HL-60 (cell line): Measurements from ENCODE around the gene MSTN.

Experiments
- DNase-seq, 2 experiments: peaks; one replicate each; pipeline ENCODE4 v3.0.0-alpha.2; 2010 to 2020; ENCODE audit warnings: low read depth in 1 of 2, low spot score in 1 of 2
- H3K27ac ChIP-seq: fragments of 250-450 bp; sonication (Bioruptor Pico); replicated peaks from 2 replicates; pipeline ENCODE4 v1.5.1; 2020; ENCODE audit warnings: mild to moderate bottlenecking, moderate library complexity
- H3K27me3 ChIP-seq: fragments of 250-450 bp; sonication (Bioruptor Pico); 2 replicates; pipeline ENCODE4 v1.5.1; 2021; ENCODE audit warnings: mild to moderate bottlenecking, moderate library complexity; ENCODE audit not compliant: insufficient read depth, poor library complexity, severe bottlenecking
- H3K4me3 ChIP-seq: replicated peaks from 2 replicates; pipeline ENCODE4 v1.5.1; 2011; ENCODE audit warnings: mild to moderate bottlenecking, control low read depth, low read length; ENCODE audit not compliant: insufficient read depth
- CTCF ChIP-seq: IDR thresholded peaks from one replicate; pipeline ENCODE4 v1.5.1; 2011; ENCODE audit warnings: low read length, control low read depth, inconsistent platforms; ENCODE audit not compliant: insufficient read depth
- GABPA ChIP-seq: IDR thresholded peaks from 2 replicates; pipeline ENCODE4 v1.6.1; 2012; ENCODE audit warnings: low read depth
- POLR2AphosphoS5 ChIP-seq: IDR thresholded peaks from 2 replicates; pipeline ENCODE4 v1.6.1; 2012; ENCODE audit warnings: low read depth
- REST ChIP-seq: IDR thresholded peaks from 2 replicates; pipeline ENCODE4 v1.6.1; 2012; ENCODE audit warnings: low read depth; ENCODE audit not compliant: insufficient replicate concordance
- SPI1 ChIP-seq: IDR thresholded peaks from 2 replicates; pipeline ENCODE4 v1.6.1; 2012; ENCODE audit warnings: low read depth, mild to moderate bottlenecking, borderline replicate concordance
- long read RNA-seq: library from polyadenylated mRNA; unstranded; transcript quantifications from one replicate; pipeline ENCODE4 v2.0.0, GENCODE V29; 2020

MSTN gene
- long read RNA-seq = 0 reads

GRCh38 chr2:190062601-190063000, at the start of gene MSTN:
TSS of gene MSTN (minus strand) at chr2:190062729. CDS start at chr2:190062596, 133 bp downstream.
- no peak within 1 kb of the TSS for H3K4me3 ChIP-seq
- no peak for DNase-seq
- peaks cover 2% of the 10 kb centered on the region for H3K27me3 ChIP-seq
- TF ChIP-seq REST = no peak
- TF ChIP-seq CTCF = no peak
- TF ChIP-seq SPI1 = no peak
- no peak for TF ChIP-seq POLR2AphosphoS5
- H3K27ac ChIP-seq = no peak within 1 kb of the TSS

- H3K27me3 ChIP-seq = peaks cover 2% of the 10 kb centered on the region
- no peak overlapping the region for H3K4me3 ChIP-seq
- no peak for TF ChIP-seq SPI1
- TF ChIP-seq POLR2AphosphoS5 = no peak
- no peak for TF ChIP-seq GABPA
- TF ChIP-seq CTCF = no peak
- TF ChIP-seq REST = no peak
- no peak for DNase-seq
- no peak overlapping the region for H3K27ac ChIP-seq
Observed at GRCh38 chr2:190111166-190111565, 48.6 kb upstream of the MSTN start.

GRCh38 chr2:190110699-190111098, 48.2 kb upstream of the MSTN start:
- no peak overlapping the region for H3K27ac ChIP-seq
- TF ChIP-seq GABPA = no peak
- no peak for TF ChIP-seq POLR2AphosphoS5
- TF ChIP-seq CTCF = no peak
- no peak for TF ChIP-seq REST
- no peak for TF ChIP-seq SPI1
- DNase-seq = no peak
- no peak overlapping the region for H3K4me3 ChIP-seq
- H3K27me3 ChIP-seq = peaks cover 4% of the 10 kb centered on the region
